ENCODE results near the gene ARL13A. TPM values are rescaled to one million over a fixed set of nuclear protein-coding genes. Genes with fewer than 3 reads are reported as not detected.

Gene ARL13A
- total and polyA plus RNA-seq, 9 donors: 0.11 TPM; not detected in 8

GRCh38 chrX:101029665-101030064 lies 60.2 kb downstream of the ARL13A start:
- no peak for DNase-seq
- no peaks in the 10 kb centered on the region for H3K9me3 ChIP-seq (replicated peaks; ENCODE audit: control insufficient read depth, low read depth, low read length)
- H3K27me3 ChIP-seq (ENCODE audit: control insufficient read depth, insufficient read depth, low read length): peaks cover 2% of the 10 kb centered on the region
- H3K4me1 ChIP-seq (ENCODE audit: control insufficient read depth, insufficient read depth, low read length): no peaks in the 10 kb centered on the region
- H3K36me3 ChIP-seq (ENCODE audit: control insufficient read depth, insufficient read depth, low read length): peaks cover 3% of the 10 kb centered on the region
- H3K4me3 ChIP-seq (ENCODE audit: low read length): no peak overlapping the region
- H3K27ac ChIP-seq (ENCODE audit: low read length): no peak overlapping the region
- 88% methylated on average over 1 of the region's 1 CpG for WGBS (ENCODE audit: insufficient coverage)

DNA sequence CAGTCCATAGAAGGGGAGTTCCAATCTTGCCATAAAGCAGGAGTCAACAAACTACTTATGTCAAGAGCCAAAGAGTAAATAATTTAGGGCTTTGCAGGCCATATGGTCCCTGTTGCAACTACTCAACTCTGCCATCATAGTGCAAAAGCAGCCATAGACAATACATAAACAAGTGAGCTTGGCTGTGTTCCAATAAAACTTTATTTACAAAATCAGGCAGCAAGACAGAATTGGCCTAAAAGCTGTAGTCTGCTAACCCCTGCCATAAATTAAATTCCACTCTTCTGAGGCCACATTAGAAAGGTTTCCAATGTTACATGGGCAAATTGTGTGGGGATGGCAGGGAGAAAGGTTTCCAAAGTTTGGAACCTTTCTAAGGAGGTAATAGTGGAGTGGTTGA lies 67.7 kb downstream of the ARL13A start:
- Histone ChIP-seq H3K27me3 (ENCODE audit: control insufficient read depth, insufficient read depth, low read length) (peaks cover 2% of the 10 kb centered on the region), H3K4me3 (ENCODE audit: low read length) (no peak overlapping the region), H3K4me1 (ENCODE audit: control insufficient read depth, insufficient read depth, low read length) (no peaks in the 10 kb centered on the region), H3K9me3 (replicated peaks; ENCODE audit: control insufficient read depth, low read depth, low read length) (no peaks in the 10 kb centered on the region), H3K36me3 (ENCODE audit: control insufficient read depth, insufficient read depth, low read length) (peaks cover 4% of the 10 kb centered on the region), H3K27ac (ENCODE audit: low read length) (no peak overlapping the region)
- DNase-seq: no peak

DNA sequence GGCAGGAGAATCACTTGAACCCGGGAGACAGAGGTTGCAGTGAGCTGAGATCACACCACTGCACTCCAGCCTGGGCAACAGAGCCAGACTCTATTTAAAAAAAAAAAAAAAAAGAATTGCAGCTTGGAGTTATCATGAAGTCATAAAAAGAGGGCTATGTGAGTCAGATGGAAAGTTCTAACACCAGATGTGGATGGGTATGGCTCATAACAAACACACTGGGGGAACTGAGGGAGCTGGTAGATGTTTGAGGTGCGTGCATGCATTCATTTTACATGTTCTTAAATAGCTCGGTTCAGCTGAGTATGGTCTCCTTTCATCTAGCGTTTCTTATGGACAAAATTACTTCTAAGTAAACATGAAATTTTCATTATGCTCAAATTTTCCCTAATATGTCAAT lies 70.7 kb downstream of the ARL13A start:
- no peak overlapping the region for H3K4me3 ChIP-seq (ENCODE audit: low read length)
- H3K27ac ChIP-seq (ENCODE audit: low read length): no peak overlapping the region
- H3K36me3 ChIP-seq (ENCODE audit: control insufficient read depth, insufficient read depth, low read length): peaks cover 4% of the 10 kb centered on the region
- H3K9me3 ChIP-seq (replicated peaks; ENCODE audit: control insufficient read depth, low read depth, low read length): no peaks in the 10 kb centered on the region
- no CpG with 5 or more reads among the region's 4 CpGs for WGBS (ENCODE audit: insufficient coverage)
- peaks cover 2% of the 10 kb centered on the region for H3K27me3 ChIP-seq (ENCODE audit: control insufficient read depth, insufficient read depth, low read length)
- no peak for DNase-seq
- no peaks in the 10 kb centered on the region for H3K4me1 ChIP-seq (ENCODE audit: control insufficient read depth, insufficient read depth, low read length)

Other genes starting within 250 kb of the ARL13A start
- 3.0 TPM for gene SYTL4, start 237.6 kb upstream of the ARL13A start, total RNA-seq
- gene SYTL4, start 237.6 kb upstream of the ARL13A start, polyA plus RNA-seq (ENCODE audit: insufficient read depth in 1 of 8, insufficient read length in 8 of 8, low replicate concordance in 1 of 8): 1 to 10 TPM; 5.4 to 10.0 (median 7.3) TPM
- 8.4 TPM for gene CSTF2, start 149.3 kb upstream of the ARL13A start, total RNA-seq
- gene CSTF2, start 149.3 kb upstream of the ARL13A start, polyA plus RNA-seq (ENCODE audit: insufficient read depth in 1 of 8, insufficient read length in 8 of 8, low replicate concordance in 1 of 8): 10 to 100 TPM in 6 of 8 donors, 1 to 10 TPM in 2; 9.1 to 12.9 (median 11.2) TPM
- not detected for gene NOX1, start 95.3 kb upstream of the ARL13A start, total RNA-seq
- under 1 TPM; 0.04 to 0.38 (median 0.19) TPM for gene NOX1, start 95.3 kb upstream of the ARL13A start, polyA plus RNA-seq (ENCODE audit: insufficient read depth in 1 of 8, insufficient read length in 8 of 8, low replicate concordance in 1 of 8)
- 0.04 TPM for gene XKRX, start 40.8 kb upstream of the ARL13A start, total RNA-seq
- under 1 TPM in 3 of 8 donors, not detected in 5; 0.05 to 0.35 (median 0.30) TPM for gene XKRX, start 40.8 kb upstream of the ARL13A start, polyA plus RNA-seq (ENCODE audit: insufficient read depth in 1 of 8, insufficient read length in 8 of 8, low replicate concordance in 1 of 8)
- gene TRMT2B, start 82.4 kb downstream of the ARL13A start, total RNA-seq: 8.1 TPM
- gene TRMT2B, start 82.4 kb downstream of the ARL13A start, polyA plus RNA-seq (ENCODE audit: insufficient read depth in 1 of 8, insufficient read length in 8 of 8, low replicate concordance in 1 of 8): 1 to 10 TPM; 7.0 to 9.8 (median 8.1) TPM
- gene TMEM35A, start 109.2 kb downstream of the ARL13A start, total RNA-seq: 1.1 TPM
- gene TMEM35A, start 109.2 kb downstream of the ARL13A start, polyA plus RNA-seq (ENCODE audit: insufficient read depth in 1 of 8, insufficient read length in 8 of 8, low replicate concordance in 1 of 8): 1 to 10 TPM; 1.5 to 4.3 (median 2.7) TPM
- 6.6 TPM for gene CENPI, start 128.5 kb downstream of the ARL13A start, total RNA-seq
- 1 to 10 TPM; 3.5 to 8.5 (median 5.5) TPM for gene CENPI, start 128.5 kb downstream of the ARL13A start, polyA plus RNA-seq (ENCODE audit: insufficient read depth in 1 of 8, insufficient read length in 8 of 8, low replicate concordance in 1 of 8)